ENCODE results near the gene PDE11A.
"Not testable (repeated sequence)": the region's sequence is repeated elsewhere in the genome, so short reads cannot be mapped to it uniquely, and the experiment has no call there.

PDE11A gene

DNA sequence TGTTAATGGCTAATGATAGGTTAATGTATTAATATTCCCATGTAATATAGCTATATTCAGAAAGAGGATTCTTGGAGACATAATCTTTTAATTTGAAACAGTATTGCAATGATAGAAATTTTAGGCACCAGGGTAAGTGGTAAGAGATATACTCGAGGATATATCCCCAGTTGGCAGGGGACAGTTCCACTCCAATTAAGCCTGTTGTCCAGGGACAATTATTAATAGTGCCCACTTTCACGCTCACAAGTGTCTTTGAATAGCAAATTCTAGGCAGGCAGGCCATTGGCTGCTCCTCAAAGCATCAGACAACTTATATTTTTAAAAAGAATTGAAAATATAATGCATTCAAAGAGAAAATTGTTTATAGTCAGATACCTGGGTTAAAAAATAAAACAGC, 190.7 kb downstream of the PDE11A start:
- no peak for DNase-seq (ENCODE audit: low read depth)

DNA sequence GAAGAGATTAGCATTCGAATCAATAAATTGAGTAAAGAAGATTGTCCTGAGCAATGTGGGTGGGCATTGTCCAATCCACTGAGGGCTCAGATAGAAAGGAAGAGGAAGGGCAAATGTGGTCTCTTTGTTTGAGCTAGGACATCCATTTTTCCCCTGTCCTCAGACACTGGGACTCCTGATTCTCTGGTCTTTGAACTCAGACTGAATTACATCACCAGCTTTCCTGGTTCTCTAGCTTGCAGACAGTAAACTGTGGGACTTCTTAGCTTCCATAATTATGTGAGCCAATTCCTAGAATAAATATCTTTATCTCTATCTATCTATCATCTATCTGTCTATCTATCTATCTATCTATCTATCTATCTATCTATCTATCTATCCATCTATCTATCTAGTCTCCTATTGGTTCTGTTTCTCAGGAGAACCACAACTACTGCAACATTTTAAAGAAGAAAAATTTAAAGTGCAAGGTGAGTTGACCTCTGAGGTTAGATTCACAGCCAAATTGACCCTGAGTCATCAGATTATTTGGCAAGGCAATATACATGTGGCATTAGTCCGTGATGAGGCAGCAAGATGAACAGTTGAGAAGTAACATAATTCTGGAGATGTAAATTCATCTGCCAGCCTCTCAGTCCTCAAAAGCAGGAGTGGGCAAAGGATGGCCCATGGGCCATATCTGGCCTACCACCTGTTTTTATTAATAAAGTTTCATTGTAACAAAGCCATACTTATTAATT, 191.4 kb downstream of the PDE11A start:
- DNase-seq (ENCODE audit: low read depth), result no peak

DNA sequence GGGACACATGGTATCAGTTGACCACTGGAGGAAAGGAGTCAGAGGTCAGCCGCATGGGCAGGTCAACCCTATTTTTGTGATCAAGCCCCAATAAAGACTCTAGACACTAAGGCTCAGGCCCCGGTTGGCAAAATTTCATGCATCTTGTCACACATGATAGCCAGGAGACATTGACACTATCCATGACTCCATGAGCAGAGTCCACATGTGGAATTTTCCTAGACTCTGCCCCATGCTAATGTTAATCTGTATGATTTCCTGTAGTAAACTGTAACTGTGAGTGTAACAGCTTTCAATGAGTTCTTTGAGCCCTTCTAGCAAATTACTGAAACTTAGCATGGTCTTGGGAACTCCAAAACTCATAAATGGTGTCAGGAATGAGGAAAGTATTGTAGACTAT, 192.3 kb downstream of the PDE11A start:
- DNase-seq (ENCODE audit: low read depth), result no peak

DNA sequence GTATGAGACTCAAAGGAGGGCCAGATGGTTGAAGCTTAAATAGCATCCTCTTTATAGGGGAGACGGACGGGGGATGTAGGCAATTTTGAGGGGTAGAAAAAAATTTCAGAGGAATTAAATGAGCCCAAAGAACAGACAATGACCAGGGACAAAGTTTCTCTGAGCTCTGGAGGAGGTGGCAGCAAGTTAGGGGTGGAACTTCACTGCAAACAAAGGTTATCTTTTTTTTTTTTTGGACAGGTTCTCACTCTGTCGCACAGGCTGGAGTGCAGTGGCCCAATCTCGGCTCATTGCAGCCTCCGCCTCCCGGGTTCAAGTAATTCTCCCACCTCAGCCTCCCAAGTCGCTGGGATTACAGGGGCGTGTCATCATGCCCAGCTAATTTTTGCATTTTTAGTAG, 195.6 kb downstream of the PDE11A start:
- DNase-seq (ENCODE audit: low read depth), result no peak

DNA sequence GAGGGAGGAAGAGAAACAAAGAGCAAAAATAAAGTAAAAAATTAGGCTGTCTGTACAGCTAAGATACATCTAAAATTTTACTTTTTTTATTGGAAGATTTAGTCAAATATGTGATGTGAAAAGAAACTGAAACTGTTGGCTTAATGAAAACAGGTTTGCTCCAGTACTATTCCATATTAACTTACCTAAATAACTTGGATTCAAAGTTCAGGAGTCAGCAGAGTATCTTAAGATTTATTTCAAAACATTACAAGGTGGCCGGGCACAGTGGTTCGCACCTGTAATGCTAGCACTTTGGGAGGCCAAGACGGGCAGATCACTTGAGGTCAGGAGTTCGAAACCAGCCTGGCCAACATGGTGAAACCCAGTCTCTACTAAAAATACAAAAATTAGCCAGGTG, 197.9 kb downstream of the PDE11A start:
- no peak for DNase-seq (ENCODE audit: low read depth)

DNA sequence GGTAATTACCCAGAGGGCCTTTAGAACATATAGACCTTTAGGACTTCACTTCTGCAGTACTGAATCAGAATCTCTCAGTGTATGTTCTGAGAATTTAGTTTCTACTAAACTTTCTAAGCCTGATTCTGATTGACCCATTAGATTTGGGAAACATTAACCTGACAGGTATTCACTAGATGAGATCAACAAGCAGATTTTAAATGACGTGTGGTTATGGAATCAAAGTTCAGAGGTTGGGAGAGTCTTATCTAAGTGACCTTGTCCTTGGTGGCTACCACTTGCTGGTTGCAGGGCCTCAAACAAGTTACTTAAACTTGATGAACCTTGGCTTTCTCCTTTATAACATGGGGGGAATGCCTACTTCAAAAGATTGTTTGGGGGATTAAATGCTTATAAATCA, 198.7 kb downstream of the PDE11A start:
- no peak for DNase-seq (ENCODE audit: low read depth)

DNA sequence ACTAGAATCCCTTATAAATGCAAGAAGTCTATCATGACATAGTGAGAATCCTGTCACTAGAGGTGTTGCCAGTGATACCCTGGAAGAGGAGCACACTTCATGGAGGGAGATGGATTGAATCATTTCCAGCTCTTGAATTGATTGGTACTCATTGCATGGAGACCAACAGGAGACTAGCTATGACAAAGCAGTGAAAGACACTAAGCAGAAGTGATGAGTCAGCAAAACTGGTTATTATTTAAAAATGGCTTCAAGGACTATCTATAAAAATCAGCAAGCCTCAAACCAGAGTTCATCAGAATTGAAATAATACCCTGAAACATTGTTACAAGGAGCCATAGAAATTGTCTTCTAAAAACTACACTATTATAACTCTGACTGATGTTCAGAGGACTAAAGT, 200.3 kb downstream of the PDE11A start:
- no peak for DNase-seq (ENCODE audit: low read depth)

DNA sequence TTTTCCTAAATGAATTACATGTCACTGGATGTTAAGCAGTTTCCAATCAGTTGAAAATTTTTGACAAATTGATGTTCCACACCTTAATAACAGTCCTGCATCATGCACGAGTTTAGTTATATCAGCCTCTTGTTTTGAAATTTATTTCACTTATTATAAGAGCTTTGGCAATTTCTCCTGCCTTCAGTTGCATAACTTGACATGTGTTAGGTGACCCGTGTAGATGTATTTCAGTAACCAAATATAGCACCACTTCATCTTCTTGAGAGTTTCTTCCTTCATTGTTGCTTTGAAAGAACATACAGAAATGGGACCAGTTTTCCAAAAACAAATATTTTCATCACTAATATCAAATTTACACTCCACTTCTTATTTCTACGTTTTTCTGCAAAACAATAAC, 202.7 kb downstream of the PDE11A start:
- DNase-seq (ENCODE audit: low read depth), result no peak

DNA sequence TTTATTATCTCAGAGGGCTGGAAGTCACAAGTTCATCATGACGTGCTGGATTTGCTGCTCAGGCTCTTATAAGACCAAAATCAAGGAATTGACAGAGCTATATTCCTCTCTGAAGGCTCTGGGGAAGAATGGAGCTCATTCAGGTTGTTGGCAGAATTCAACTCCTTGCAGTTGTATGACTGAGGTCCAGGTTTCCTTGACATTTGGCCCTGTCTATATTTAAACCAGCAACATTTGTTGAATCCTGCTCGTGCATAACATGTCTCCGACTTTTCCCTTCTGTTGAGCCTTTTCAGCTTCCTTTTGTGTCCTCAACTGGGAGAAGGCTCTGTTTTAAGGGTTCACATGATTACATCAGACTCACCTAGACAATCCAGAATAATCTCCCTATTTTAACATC, 203.4 kb downstream of the PDE11A start:
- no peak for DNase-seq (ENCODE audit: low read depth)

DNA sequence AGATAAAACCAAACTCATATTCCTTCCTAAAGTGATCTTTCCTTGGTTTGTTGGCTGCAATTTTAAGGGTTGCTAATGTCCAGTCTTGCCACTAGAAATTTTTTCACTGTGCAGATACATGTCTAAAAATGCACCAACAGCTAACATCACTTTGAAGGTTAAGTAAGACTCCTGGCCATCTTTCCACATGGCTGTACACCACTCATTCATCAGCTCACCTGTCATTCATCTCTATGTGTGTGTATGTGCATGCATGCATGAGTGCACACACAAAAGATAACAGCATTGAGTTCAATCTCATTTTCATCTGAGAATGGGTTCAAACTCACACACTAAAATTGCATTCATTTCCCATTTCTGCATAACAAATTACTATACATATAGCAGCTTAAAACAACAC, 203.8 kb downstream of the PDE11A start:
- no peak for DNase-seq (ENCODE audit: low read depth)

DNA sequence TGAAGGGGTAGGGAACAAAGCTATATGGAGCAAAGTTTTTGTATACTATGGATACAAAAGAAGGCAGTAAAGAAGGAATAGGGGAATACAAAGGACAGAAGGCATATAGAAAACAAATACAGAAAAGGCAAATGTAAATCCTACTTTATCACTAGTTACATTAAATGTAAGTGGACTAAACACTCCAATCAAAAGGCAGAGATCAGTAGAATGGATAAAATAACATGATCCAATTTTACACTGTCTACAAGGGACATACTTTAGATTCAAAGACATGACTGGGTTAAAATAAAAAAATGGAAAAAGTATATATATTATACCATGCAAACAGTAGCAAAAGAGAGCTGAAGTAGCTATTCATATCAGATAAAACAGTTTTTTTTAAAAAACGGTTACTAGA, 215.0 kb downstream of the PDE11A start:
- DNase-seq (ENCODE audit: low read depth), result no peak

DNA sequence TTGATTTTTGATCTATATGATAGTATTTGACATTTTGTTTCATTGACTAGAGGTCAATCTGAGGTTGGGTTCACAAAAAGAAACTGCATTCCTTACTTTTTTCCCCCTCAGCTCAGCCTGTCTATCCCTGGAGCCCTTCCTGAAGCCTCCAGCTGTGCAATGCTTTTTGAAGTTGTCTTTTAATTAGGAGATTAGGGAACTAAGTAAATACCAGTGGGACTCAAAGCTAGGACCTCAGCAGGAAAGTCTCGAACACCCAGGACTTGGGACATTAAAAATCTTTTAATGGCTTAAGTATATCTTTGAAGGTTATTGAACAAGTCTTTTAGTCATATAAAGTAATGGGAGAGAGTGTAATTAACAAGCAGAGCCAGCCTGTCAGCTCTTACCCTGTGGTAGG, 220.2 kb downstream of the PDE11A start:
- DNase-seq (ENCODE audit: low read depth), result no peak

DNA sequence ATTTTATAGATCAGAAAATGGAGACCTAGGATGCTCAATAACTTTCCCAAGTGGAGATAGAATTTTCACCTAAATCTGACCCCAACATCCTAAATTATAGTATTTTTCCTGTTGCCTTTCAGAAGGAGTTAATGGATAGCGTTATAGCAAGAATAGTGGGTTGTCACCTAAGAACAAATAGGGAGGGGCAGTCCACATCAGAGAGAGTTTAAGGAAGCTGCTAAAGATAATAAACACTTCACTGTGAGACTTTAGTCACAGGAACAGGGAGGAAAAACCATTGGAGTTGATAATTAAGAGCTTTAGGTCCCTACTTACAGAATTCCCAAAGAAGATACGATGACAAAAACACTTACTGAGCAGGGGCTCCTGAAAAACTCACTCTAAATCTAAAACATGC, 229.4 kb downstream of the PDE11A start:
- DNase-seq (ENCODE audit: low read depth), result no peak

DNA sequence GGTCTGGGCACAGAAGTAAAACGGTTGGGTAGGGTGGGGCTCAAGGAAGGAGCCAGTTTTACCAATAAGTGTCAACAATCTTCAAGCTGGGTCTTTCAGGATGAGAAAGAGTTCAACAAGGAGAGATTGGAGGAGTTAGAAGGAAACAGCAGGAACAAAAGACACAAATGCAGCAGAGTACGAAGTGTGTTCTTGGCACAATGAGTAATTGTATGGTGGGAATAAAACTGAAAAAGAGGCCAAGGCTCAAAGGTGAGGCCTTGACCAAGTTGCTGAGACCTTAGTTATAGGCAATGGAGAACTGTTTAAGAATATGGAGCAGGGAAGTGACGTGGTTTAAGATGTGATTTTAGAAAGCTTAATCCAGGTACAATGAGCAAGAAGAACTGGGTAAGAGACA, 230.3 kb downstream of the PDE11A start:
- no peak for DNase-seq (ENCODE audit: low read depth)

DNA sequence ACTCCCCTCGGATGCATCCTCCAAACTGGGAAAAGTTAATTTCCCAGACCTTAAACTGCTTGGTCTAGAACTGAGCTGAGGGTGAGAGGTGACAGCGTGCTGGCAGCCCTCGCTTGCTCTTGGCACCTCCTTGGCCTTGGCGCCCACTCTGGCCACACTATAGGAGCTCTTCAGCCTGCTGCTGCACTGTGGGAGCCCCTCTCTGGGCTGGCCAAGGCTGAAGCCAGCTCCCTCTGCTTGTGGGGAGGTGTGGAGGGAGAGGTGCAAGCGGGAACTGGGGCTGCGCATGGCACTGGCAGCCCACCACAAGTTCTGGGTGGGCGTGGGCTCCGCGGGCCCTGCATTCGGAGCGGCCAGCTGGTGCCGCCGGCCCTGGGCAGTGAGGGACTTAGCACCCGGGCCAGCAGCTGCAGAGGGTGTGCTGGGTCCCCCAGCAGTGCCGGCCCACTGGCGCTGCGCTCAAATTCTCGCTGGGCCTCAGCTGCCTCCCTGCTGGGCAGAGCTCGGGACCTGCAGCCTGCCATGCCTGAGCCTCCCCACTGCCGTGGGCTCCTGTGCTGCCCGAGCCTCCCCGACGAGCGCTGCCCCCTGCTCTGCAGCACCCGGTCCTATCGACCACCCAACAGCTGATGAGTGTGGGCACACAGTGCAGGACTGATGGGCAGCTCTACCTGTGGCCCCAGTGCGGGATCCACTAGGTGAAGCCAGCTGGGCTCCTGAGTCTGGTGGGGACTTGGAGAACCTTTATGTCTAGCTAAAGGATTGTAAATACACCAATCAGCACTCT, 237.0 kb downstream of the PDE11A start:
- DNase-seq (ENCODE audit: low read depth), result not testable (repeated sequence)

DNA sequence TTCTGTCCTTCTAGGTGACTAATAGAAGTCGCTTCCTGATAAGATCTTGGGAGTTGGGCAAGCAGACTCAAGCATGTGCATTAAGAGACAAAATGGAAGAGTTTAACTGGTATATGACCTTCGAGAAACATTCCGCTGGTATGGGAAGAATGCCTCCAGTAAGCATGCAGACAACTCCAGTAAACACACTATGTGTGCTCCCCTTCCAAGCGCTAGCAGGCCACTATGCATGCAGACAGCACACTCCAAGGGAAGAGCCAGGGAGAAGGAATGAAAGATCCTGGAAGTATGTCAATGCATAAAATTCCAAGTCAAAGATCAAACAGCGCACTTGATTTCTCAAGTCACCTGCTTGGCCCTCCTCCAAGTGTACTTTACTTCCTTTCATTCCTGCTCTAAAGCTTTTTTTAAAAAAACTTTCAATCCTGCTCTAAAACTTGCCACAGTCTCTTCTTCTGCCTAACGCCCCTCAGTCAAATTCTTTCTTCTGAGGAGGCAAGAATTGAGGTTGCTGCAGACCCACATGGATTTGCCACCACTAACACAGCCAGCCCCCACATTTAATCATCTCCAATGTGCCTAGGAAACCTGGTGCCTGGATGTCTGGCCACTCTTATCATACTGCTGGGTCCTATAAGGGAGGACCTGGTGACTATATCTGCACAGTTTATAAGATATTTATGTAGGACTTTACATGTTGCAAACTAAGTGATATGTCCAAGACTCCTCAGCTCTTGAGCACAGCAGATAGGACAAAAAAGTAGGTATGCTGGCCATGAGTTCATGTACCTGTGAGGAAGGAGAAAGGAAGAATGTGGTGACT, 239.8 kb downstream of the PDE11A start:
- no peak for DNase-seq (ENCODE audit: low read depth)

DNA sequence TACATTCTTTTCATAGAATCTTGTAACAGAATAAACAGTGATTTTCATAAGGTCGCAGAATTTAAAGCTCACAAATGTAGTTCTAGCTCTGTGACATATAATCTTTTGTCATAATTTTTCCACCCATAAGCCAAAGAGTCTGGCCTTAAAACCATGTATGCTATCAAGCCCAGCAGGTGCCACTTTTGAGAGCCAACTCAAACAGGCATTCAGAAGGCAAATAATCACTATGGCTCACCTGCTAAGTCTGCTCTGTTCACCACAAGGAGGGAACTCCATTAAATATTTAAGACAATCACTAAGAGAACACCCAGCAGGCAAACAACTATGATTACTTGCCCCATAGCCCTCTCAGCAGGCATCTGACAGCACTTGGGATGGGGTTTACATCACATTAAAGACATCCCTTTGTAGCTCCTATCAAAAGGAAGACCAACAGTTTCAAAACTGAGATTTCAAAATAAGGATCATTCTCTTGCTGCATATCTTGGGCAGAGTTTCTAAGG, 241.6 kb downstream of the PDE11A start:
- no peak for DNase-seq (ENCODE audit: low read depth)

DNA sequence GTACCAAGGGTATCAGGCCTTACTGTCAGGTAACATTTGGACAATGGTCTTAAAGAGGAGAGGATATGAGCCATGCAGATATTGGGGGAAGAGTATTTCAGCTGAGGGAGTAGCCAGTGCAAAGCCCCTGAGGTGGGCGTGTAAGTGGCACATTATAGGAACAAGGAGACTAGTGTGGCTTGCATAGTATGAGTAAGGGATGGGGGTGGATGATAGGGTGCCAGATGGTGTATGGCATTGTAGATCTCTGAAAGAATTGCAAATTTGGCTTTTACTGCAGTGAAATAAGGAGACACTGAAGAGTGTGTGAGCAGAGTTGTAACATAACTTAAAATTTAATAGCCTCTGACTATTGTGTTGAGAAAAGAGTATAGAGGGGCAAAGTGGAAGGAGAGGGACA, 244.0 kb downstream of the PDE11A start:
- no peak for DNase-seq (ENCODE audit: low read depth)

DNA sequence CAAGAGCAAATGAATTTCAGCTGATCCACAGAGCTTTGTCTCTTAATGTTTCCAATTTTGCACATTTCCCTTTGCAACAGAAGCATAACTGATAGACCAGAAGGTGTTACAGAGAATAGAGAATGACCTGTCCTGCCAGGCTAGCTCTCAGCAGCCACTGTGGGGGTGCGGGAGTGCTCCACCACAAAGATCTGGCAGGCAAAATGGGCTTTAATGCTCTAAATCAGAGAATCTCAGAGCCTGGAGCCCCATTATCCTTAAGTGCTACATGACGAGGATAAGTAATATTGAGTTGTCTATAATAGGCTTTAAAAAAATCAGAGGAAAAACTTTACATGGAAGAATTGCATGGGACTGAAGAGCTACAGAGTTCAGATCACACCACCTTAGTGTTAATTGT, 245.7 kb downstream of the PDE11A start:
- no peak for DNase-seq (ENCODE audit: low read depth)

DNA sequence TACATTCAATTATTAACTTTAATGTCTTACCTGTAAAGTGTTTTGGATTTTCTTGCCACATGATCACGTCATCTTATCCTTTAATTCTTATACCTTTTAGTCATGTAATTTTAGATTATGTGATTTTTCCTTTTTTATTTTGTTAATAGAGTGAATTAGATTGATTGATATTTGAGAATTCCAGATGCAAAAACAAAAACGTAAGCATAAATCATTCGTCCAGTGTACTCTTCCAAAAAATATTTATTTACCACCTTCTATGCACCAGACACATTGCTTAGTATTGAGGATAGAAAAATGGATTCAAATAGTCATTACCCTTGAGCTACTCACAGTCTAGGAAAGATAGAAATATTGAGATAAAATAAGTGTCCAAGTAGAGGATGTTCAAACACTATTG, 249.6 kb downstream of the PDE11A start:
- DNase-seq (ENCODE audit: low read depth), result no peak

DNA sequence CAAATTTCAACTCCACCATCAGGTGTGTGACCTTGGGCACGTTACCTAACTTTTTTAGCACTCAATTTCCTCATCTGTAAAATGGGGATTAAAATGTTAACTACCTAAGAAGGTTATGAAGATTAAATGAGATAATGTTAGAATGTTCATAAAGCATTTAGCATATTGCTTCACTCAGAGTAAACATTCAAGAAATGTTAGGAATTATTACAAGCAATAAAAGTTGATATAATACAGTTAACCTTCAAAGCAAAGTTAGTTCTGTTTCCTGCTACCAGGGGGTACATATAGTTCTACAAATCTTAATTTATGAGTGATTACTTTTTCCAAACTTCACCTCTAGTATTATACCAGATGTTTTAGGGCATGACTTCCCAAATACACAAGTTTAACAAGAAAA, 254.2 kb downstream of the PDE11A start:
- DNase-seq (ENCODE audit: low read depth), result no peak

DNA sequence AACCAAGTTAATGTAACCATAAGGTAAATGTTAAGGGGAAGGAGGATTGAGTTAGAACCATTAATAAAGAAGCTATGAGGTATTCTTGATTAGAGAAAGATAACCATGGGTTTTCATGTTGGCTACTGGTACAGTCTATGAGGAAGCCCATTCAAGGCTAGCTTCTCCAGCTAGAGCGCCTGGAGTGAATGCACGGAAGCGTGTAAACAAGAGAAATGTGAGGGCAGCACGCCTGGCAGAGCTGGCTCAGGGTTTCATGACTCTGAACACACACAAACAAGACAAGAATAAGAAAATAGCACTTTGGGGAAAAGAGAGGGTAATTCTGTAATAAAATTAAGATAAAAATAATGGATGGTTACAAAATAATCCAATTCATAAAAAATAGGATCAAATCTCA, 255.3 kb downstream of the PDE11A start:
- DNase-seq (ENCODE audit: low read depth), result no peak

DNA sequence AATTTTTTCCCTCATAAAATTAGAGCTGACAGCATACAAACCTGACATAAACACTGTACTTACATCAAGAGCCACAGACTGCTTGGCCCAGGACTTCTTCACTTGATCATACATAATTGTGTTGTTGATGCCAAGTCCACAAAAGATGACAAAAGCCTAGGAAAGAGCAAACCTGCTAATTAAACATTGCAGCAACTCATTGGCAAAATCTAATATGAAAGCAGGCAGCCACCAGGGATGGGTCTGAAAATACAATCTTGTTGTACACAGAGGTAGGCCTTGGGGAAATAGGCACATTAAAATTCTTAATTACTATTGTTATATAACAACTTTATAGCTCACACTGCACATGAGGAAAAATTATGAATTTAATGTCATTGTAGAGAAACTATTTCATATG, 255.8 kb downstream of the PDE11A start:
- DNase-seq (ENCODE audit: low read depth), result no peak

Data from stimulated activated CD4-positive, alpha-beta T cell treated with anti-CD3 and anti-CD28 coated beads, Interleukin-2, amount 100 ng/mL, for 4 hours (primary cell).